ENCODE measurements around the gene ERC2.

DNA sequence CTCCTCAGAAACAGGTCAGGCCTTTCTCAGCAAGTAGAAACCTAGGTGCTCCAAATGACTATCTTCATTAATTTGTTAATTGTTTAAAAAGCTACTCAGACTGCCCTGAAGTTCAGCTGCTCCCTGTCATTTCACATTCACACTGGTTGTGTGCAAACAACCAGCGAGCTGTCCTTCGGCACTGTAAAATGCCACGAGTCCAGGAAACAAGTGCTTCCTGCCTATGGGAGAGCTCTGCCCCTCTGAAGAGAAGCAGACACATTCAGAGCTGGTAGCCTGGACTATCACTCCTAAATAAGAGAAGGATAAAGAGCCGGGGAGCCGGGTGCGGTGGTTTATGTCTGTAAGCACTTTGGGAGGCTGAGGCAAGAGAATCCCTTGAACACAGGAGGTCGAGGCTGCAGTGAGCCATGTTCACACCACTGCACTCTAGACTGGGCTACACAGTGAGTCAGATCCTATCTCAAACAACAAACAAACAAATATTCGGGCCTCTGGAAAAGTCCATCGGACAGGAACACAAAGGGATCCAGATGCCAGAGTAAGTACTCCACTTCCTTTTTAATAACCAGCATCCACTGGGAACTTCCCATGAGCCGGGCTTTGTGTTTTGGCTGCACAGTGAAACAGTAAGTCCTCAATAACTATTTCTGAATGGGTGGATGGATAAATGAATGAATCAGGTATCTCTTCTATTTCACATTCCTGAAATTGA lies 866.7 kb downstream of the ERC2 start:
- TF ChIP-seq, protein P1, sequence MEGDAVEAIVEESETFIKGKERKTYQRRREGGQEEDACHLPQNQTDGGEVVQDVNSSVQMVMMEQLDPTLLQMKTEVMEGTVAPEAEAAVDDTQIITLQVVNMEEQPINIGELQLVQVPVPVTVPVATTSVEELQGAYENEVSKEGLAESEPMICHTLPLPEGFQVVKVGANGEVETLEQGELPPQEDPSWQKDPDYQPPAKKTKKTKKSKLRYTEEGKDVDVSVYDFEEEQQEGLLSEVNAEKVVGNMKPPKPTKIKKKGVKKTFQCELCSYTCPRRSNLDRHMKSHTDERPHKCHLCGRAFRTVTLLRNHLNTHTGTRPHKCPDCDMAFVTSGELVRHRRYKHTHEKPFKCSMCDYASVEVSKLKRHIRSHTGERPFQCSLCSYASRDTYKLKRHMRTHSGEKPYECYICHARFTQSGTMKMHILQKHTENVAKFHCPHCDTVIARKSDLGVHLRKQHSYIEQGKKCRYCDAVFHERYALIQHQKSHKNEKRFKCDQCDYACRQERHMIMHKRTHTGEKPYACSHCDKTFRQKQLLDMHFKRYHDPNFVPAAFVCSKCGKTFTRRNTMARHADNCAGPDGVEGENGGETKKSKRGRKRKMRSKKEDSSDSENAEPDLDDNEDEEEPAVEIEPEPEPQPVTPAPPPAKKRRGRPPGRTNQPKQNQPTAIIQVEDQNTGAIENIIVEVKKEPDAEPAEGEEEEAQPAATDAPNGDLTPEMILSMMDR (IDR thresholded peaks at IDR 0.05; ENCODE audit: insufficient read depth, low read depth, low read length), result no peak
- no peak for TF ChIP-seq EZH2 (IDR thresholded peaks at IDR 0.05; ENCODE audit: insufficient read depth, low read length)

Data from astrocyte (in vitro differentiated cells and primary cell).